AG04449 (cell line): Measurements from ENCODE around the gene KLHL29.

Experiments
- CTCF ChIA-PET: fragments of 350-600 bp; formaldehyde crosslinking; extraction: SDS; loops from one replicate; lab custom pipeline; 2021; ENCODE audit warnings: antibody characterized with exemption; lab: Yijun Ruan, JAX
- POLR2A ChIA-PET: fragments of 400-600, 350-600 bp; formaldehyde crosslinking; extraction: SDS; loops from one replicate; lab custom pipeline; 2020; ENCODE audit warnings: antibody characterized with exemption, inconsistent platforms; lab: Yijun Ruan, JAX
- DNase-seq: peaks from one replicate; pipeline ENCODE4 v3.0.0-alpha.2; 2010; ENCODE audit warnings: low read depth, low spot score
- H3K4me3 ChIP-seq: 2 replicates; pipeline ENCODE4 v1.5.1; 2011; ENCODE audit warnings: low read depth, mild to moderate bottlenecking, control low read depth, low read length
- TF ChIP-seq, protein P1 (sequence below): IDR thresholded peaks from one replicate; pipeline ENCODE4 v1.5.1; 2011; ENCODE audit warnings: mild to moderate bottlenecking, moderate library complexity, low read length, control low read depth, inconsistent platforms; ENCODE audit not compliant: insufficient read depth; ENCODE audit errors: missing control alignments

KLHL29 gene

DNA sequence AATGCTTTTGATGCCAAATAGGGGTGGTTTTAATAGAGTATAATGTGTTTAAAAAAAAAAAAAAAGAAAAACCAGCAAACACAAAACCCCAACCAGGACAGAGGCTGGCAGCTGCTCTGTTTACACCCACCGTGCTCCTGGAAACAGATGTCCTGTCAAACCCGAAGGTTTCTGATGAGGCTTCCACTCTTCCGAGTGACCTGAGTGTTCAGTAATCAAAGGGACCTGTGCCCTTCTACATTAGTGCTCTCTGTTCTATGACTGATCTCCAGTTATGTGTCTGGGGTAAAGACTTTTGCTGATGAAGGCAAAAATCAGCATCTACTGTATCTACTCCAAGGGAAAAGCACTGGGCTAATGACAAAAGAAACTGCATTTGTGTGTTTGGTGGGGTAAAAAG is 3.5 kb upstream of the KLHL29 start:
- ChIA-PET POLR2A (no interaction called here), CTCF (no interaction called here)
- no peak overlapping the region for H3K4me3 ChIP-seq
- TF ChIP-seq, protein P1, sequence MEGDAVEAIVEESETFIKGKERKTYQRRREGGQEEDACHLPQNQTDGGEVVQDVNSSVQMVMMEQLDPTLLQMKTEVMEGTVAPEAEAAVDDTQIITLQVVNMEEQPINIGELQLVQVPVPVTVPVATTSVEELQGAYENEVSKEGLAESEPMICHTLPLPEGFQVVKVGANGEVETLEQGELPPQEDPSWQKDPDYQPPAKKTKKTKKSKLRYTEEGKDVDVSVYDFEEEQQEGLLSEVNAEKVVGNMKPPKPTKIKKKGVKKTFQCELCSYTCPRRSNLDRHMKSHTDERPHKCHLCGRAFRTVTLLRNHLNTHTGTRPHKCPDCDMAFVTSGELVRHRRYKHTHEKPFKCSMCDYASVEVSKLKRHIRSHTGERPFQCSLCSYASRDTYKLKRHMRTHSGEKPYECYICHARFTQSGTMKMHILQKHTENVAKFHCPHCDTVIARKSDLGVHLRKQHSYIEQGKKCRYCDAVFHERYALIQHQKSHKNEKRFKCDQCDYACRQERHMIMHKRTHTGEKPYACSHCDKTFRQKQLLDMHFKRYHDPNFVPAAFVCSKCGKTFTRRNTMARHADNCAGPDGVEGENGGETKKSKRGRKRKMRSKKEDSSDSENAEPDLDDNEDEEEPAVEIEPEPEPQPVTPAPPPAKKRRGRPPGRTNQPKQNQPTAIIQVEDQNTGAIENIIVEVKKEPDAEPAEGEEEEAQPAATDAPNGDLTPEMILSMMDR = no peak
- no peak for DNase-seq

DNA sequence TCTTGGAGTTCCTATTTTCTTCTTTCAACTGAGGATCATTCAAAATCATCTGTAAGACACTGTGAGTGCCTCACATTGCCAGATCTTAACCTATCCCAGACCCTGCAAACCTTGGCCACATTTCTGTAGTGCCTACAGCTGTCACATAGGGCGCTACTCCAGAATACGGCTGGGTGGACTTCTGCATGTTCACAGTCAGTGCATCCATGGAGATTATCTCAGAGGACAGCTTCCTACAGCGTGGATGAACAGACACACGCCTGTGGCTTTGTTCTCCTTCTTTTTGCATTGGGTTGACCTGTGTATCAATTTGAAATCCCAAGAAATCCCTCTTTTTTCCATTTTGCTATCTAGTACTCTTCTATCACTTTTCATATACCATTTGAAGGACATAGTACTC is 1.9 kb upstream of the KLHL29 start:
- ChIA-PET POLR2A (no interaction called here), CTCF (no interaction called here)
- TF ChIP-seq, protein P1 = no peak
- DNase-seq = no peak
- no peak overlapping the region for H3K4me3 ChIP-seq

DNA sequence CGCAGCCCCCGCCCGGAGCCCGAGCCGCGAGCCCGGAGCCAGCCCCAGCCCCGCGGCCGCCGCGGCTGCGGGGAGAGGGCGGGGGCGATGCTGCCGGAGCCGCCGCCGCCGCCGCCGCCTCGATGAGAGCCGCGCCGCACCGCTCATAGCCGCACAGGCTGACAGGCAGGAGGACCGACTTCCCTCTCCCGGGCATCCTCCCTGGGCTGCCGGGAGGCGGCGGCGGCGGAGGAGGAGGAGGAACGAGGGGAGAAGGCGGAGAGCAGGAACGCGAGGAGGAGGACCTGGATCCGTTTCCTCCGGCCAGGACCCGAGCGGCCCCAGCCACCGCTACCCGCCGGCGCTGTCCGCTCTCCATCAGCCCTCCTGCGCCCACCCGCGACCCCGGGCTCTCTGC is 370 bp downstream of the KLHL29 start:
- DNase-seq = no peak
- ChIA-PET POLR2A (no interaction called here), CTCF (interaction anchor here (1.0 kb wide), 1 partner anchor 93 kb away, joined by 3 read pairs; no protein-coding TSS in a partner anchor)
- TF ChIP-seq, protein P1 = peak; percentile 28
- H3K4me3 ChIP-seq = peak overlapping the region; percentile 74

DNA sequence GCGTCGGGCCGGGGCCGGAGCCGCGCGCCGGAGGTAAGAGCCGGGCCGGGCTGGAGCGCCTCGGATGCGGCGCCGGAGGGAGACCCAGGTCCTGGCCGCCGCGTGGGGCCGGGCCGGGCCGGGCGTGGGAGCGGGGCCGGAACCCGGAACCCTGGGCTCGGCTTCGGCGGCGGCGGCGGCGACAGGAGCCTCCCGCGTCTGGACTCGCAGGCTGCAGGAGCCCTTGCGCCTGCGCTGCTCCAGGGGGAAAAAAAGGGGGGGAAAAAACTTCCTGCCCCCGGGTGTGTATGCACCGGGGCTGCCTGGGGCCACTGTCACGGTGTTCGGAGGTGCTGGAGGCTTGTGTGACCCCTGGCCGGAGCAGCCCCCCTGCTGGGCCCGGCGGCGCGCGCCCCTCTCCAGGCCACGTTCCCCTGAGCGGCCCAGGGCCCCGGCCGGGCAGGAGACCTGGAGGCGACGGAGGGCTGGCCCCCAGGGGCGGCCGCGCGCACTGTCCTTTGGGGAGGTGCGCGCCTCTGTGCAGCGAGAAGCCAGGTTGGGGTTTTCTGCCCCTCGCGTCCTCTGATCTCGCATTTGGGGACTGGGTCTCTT is 864 bp downstream of the KLHL29 start:
- DNase-seq = no peak
- ChIA-PET CTCF (no interaction called here), POLR2A (interaction anchor here (1.1 kb wide), 1 partner anchor 10 kb away, joined by 5 read pairs; no protein-coding TSS in a partner anchor)
- TF ChIP-seq, protein P1 = no peak
- H3K4me3 ChIP-seq = peak overlapping the region; percentile 74

DNA sequence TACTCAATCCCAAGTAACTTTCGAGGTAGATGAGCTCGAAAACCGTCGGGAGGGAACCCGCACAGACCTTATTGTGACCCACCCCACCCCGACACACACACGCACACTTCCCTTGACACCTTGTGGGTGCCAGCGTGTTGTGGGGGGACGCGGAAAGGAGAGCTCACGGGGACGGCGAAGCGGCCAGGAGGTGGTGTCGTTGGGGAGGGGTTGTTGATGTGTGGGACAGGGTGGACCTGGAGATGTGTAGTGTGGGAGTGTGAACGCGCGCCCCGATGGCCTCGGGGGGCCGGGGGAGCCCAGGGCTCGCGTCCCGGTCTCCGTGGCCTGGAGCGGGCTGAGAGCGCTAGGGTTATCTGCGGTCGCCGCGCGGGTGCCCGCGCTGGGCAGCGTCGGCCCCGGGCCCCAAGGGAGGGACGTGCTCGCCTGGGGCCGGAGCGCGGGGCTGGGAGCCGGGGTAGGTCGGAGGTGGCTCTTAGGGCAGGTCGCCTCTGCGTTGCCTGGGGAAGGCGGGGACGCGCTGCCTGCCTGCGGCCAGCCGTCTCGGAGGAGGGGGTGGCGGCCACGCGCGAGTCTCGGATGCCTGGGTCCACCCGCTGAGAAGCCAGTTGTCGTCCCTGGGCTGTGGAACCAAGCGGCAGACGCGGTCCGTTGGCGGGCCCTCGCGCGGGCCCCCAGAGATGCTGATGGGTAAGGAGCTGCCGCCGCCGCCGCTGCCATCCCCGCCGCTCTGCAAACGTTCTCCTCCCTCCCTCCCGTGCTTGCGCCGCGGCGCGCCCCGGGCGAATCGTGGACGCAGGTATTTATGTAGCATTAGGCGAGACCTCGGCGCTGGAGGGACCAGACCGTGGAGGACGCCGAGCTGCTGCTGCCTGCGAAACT is 1.6 kb downstream of the KLHL29 start:
- TF ChIP-seq, protein P1 = no peak
- ChIA-PET CTCF (interaction anchor here (0.8 to 1.2 kb wide), 3 partner anchors 14 to 373 kb away, joined by 3 read pairs; no protein-coding TSS in a partner anchor), POLR2A (interaction anchor here (1.1 kb wide), 1 partner anchor 9 kb away, joined by 5 read pairs; no protein-coding TSS in a partner anchor)
- no peak for DNase-seq
- H3K4me3 ChIP-seq = peak overlapping the region; percentile 74

DNA sequence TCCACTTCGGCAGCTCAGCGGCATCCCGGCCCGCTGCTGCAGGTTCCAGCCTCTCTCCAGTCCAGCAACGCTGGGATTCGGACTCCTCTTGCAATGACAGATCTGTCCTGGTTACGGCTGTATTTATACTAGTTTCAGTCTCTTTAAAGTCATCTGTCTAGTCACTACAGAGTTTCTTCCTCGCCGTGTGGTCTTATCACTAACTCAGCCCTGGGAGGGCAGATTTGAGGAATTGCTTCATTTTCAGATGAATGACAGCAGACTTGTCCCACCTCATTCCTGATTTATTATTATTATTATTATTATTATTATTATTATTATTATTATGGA is 2.2 kb downstream of the KLHL29 start:
- TF ChIP-seq, protein P1 = no peak
- DNase-seq = no peak
- ChIA-PET POLR2A (no interaction called here), CTCF (interaction anchor here (0.8 to 1.2 kb wide), 3 partner anchors 14 to 373 kb away, joined by 3 read pairs; no protein-coding TSS in a partner anchor)
- H3K4me3 ChIP-seq = peak overlapping the region; percentile 74
